Mucosa of descending colon (tissue), 3 donors: ENCODE measurements around the gene PNPLA2. TPM values are rescaled to one million over a fixed set of nuclear protein-coding genes. Genes with fewer than 3 reads are reported as not detected.

Experiments used
- ATAC-seq: fragments of 200-7000 bp; cut with Tn5 transposase; one replicate; pipeline ENCODE4 v1.9.1; 2020; ENCODE audit warnings: mild to moderate bottlenecking, moderate library complexity
- DNase-seq, 3 donors: peaks; one replicate each; pipeline ENCODE4 v3.0.0-alpha.2; 2020
- H3K36me3 ChIP-seq: fragments of 200-600 bp; one replicate; pipeline ENCODE4 v1.8.0; 2021; ENCODE audit warnings: low read depth, mild to moderate bottlenecking
- H3K4me1 ChIP-seq: fragments of 200-600 bp; one replicate; pipeline ENCODE4 v1.8.0; 2021; ENCODE audit warnings: low read depth, mild to moderate bottlenecking
- H3K4me3 ChIP-seq: fragments of 200-600 bp; one replicate; pipeline ENCODE4 v1.8.0; 2021; ENCODE audit warnings: mild to moderate bottlenecking
- H3K9me3 ChIP-seq: fragments of 200-600 bp; one replicate; pipeline ENCODE4 v1.8.0; 2021; ENCODE audit warnings: mild to moderate bottlenecking
- CTCF ChIP-seq: fragments of 200-600 bp; IDR thresholded peaks from one replicate; pipeline ENCODE4 v1.8.0; 2022; ENCODE audit warnings: antibody characterized with exemption, mild to moderate bottlenecking
- intact Hi-C, 2 donors: fragments of 100-400 bp; cut with DNase I in 1 of 2; cut with micrococcal nuclease in 1 of 2; formaldehyde crosslinking; loops; one replicate each; pipeline versions ENCODE4 v1.11.0 to v1.11.1; 2022; cut with DNase I, micrococcal nuclease
- total RNA-seq, 3 donors: library from RNA; stranded (reverse); fragmentation: NEBNext Ultra II Directional in 2 of 3; extraction: Animal tissue kit (Norgen Biotek cat#: 25700) in 2 of 3; gene quantifications; one replicate each; pipeline versions ENCODE4 v1.2.1 to v1.2.4, GENCODE V29; 2021 to 2023
- donor health status: DM: no; HTN: no; CAD: no; lungs with moderate emphysema.
- donor health status: DM: no; HTN: no; CAD: no.
- donor health status: DM: no; HTN: yes; CAD: no.

Gene PNPLA2
- total RNA-seq, 3 donors from 2014 or later = 138 to 253 (median 167) TPM

GRCh38 chr11:823441-824291, 5.0 kb downstream of the PNPLA2 start:
- no peak for TF ChIP-seq CTCF
- peak in 1 of 3 donors; percentile 54 for DNase-seq
- peaks cover 61% of the 10 kb centered on the region for H3K4me1 ChIP-seq
- no peaks in the 10 kb centered on the region for H3K9me3 ChIP-seq
- no peak for ATAC-seq
- intact Hi-C loops = no loop called here
- H3K36me3 ChIP-seq = no peaks in the 10 kb centered on the region
- H3K4me3 ChIP-seq = no peak overlapping the region

- peak; percentile 12 for ATAC-seq
- Histone ChIP-seq H3K4me3 (no peak overlapping the region), H3K36me3 (no peaks in the 10 kb centered on the region), H3K4me1 (peaks cover 64% of the 10 kb centered on the region), H3K9me3 (no peaks in the 10 kb centered on the region)
- TF ChIP-seq CTCF = no peak
- peak; percentile 66 to 83 (median 82) for DNase-seq
- intact Hi-C loops = no loop called here
These were observed 5.7 kb downstream of the PNPLA2 start for GRCh38 chr11:824292-824880.

GRCh38 chr11:824942-825341, 6.2 kb downstream of the PNPLA2 start:
- no peak for TF ChIP-seq CTCF
- ATAC-seq (no peak), DNase-seq (no peak)
- no peaks in the 10 kb centered on the region for H3K36me3 ChIP-seq
- H3K9me3 ChIP-seq = no peaks in the 10 kb centered on the region
- intact Hi-C loops = no loop called here
- peaks cover 68% of the 10 kb centered on the region for H3K4me1 ChIP-seq
- no peak overlapping the region for H3K4me3 ChIP-seq

GRCh38 chr11:825366-826226, 6.9 kb downstream of the PNPLA2 start:
- TF ChIP-seq CTCF = no peak

GRCh38 chr11:826227-826621, 7.5 kb downstream of the PNPLA2 start:
- Histone ChIP-seq H3K4me3 (no peak overlapping the region), H3K4me1 (peaks cover 68% of the 10 kb centered on the region), H3K9me3 (no peaks in the 10 kb centered on the region), H3K36me3 (no peaks in the 10 kb centered on the region)
- no peak for ATAC-seq
- no peak for TF ChIP-seq CTCF
- intact Hi-C loops = no loop called here
- no peak for DNase-seq

More at GRCh38 chr11:825366-826226, 6.9 kb downstream of the PNPLA2 start:
- Histone ChIP-seq H3K4me1 (peaks cover 68% of the 10 kb centered on the region), H3K4me3 (no peak overlapping the region), H3K36me3 (no peaks in the 10 kb centered on the region), H3K9me3 (no peaks in the 10 kb centered on the region)
- peak; percentile 71 to 80 (median 79) for DNase-seq
- ATAC-seq = peak; percentile 26
- intact Hi-C loops = no loop called here
